Measurements from ENCODE around the gene PTPRN2.

DNA sequence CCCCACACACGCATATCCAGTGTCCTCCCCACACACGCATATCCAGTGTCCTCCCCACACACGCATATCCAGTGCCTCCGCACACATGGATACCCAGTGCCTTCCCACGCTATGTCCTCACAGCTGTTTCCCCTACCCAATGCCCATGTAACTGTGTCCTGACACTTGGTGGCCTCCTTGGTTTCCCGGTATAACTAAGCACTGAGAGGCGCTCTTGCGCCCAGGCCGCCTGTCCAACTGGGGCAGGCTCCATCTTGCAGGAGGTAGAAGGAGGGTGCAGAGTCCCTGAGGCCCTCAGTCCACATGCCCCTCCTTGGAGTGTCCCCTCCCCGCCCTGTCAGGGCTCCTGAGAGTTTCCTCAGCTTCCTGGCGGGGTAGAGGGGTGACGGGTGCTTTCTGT lies 715.2 kb downstream of the PTPRN2 start:
- TF ChIP-seq TAF1 (IDR thresholded peaks at IDR 0.05; ENCODE audit: borderline replicate concordance, low read depth, low read length), result no peak
- TF ChIP-seq, protein P1, sequence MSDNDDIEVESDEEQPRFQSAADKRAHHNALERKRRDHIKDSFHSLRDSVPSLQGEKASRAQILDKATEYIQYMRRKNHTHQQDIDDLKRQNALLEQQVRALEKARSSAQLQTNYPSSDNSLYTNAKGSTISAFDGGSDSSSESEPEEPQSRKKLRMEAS (IDR thresholded peaks at IDR 0.05; ENCODE audit: low read depth), result no peak
- TF ChIP-seq, protein P2, sequence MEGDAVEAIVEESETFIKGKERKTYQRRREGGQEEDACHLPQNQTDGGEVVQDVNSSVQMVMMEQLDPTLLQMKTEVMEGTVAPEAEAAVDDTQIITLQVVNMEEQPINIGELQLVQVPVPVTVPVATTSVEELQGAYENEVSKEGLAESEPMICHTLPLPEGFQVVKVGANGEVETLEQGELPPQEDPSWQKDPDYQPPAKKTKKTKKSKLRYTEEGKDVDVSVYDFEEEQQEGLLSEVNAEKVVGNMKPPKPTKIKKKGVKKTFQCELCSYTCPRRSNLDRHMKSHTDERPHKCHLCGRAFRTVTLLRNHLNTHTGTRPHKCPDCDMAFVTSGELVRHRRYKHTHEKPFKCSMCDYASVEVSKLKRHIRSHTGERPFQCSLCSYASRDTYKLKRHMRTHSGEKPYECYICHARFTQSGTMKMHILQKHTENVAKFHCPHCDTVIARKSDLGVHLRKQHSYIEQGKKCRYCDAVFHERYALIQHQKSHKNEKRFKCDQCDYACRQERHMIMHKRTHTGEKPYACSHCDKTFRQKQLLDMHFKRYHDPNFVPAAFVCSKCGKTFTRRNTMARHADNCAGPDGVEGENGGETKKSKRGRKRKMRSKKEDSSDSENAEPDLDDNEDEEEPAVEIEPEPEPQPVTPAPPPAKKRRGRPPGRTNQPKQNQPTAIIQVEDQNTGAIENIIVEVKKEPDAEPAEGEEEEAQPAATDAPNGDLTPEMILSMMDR (IDR thresholded peaks at IDR 0.05), result no peak
- no peak for TF ChIP-seq EP300 (IDR thresholded peaks at IDR 0.05; ENCODE audit: borderline replicate concordance in 1 of 2, low read depth in 1 of 2, low read length in 1 of 2)
- TF ChIP-seq RCOR1 (IDR thresholded peaks at IDR 0.05; ENCODE audit: low read length), result no peak
